Ecto neural progenitor cell (in vitro differentiated cells): ENCODE results near the gene CHRND.
"Not testable (repeated sequence)": the region's sequence is repeated elsewhere in the genome, so short reads cannot be mapped to it uniquely, and the experiment has no call there.

Experiments used
- DNase-seq: peaks from one replicate; pipeline ENCODE4 v3.0.0-alpha.2; 2018; ENCODE audit warnings: low spot score

The CHRND gene

DNA sequence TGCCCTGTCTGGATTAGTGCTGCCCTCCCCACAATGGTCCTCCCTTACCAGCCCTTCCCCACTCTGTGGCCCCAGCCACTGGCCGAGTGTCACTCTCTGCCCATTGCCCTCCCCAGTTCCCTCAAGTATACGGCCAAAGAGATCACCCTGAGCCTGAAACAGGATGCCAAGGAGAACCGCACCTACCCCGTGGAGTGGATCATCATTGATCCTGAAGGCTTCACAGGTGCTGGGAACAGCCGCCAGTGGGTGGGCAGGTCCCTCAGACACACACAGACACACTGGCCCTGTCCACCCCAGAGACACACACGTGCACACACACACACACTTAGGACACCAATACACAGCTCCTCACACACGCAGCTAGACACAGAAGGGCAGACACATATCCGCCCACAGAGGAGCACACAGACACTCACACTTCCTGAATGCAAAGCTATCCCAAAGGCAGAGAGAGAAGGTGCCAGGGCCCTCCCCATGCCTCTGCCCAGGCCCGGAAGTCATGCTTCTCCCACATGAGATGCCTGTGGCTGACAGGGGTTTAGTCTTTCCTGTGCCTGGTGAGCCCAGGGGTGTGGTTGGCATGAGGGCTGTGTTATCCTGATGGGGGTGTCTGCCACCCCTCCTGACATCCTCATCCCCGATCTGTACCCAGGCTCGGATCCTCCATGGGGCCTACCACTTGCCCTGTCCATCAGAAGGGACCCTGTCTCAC, 2.9 kb downstream of the CHRND start:
- DNase-seq, result no peak

DNA sequence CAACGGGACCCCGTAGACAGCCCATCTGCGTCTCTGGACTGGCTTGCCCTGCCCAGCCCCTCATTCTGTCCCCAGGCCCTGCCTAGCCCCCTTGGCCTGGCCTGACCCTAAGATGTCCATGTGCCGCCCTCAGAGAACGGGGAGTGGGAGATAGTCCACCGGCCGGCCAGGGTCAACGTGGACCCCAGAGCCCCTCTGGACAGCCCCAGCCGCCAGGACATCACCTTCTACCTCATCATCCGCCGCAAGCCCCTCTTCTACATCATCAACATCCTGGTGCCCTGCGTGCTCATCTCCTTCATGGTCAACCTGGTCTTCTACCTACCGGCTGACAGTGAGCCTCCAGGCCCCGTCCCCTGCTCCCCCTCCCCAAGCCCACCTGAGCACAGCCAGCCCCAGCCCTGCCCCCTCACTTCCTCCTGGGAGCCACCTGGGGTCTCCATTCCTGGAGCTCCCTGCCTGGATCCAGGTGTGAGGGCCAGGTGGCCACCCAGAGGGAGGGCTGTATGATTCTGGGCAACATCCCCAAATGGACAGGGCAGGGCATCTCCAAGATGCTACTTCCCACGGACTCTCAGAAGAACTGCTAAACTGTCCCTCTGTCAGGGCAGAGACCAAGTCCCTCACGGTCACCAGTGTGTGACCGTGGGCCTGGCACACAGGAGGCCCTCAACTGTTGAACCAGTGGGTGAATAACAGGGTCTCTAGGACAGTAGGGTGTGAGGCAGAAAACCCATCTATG, 4.0 kb downstream of the CHRND start:
- no peak for DNase-seq

DNA sequence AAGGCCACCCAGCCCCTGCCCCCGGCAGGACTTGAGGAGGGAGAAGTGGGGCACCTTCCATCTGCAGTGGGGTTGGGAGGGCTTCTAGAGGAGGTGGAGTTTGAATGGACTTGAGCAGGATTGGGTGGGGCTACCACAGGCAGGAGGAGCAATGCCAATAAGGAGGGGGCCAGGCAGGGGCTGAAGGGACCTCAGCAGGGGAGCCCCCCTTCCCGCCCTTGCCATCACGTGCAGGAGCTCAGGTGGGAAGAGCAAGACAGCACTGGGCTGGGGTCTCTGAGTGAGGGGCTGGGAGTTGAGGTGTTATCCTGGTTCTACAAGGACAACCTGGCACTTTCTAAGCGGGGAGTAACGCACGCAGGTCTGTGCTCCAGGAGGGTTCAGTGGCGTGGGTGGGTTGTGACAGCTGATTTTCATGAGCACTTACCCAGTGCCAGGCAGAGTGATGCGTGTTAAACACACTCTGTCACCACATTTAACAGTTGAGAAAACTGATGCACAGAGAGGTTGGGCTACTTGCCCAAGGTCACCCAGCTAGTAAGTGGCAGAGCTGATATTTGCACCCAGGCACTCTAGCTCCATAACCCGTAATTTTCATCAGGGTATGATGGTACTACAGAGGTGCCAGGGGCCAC, 4.8 kb downstream of the CHRND start:
- DNase-seq, result no peak

DNA sequence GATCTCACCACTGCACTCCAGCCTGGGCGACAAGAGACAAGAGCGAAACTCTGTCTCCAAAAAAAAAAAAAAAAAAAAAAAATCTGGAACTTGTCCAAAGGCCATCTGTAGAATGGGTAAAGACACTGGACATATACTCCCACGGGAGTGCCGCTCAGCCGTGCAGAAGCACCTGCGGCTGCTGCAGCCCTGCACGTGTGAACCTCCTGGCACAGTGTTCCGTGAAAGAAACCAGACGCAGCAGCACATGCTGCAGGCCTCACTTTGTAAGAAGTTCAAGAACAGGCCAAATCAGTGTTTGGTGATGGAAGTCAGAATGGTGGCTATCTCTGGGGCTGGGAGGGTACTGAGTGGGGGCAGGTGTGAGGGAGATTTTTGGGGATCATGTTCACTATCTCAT, 6.5 kb downstream of the CHRND start:
- no peak for DNase-seq

DNA sequence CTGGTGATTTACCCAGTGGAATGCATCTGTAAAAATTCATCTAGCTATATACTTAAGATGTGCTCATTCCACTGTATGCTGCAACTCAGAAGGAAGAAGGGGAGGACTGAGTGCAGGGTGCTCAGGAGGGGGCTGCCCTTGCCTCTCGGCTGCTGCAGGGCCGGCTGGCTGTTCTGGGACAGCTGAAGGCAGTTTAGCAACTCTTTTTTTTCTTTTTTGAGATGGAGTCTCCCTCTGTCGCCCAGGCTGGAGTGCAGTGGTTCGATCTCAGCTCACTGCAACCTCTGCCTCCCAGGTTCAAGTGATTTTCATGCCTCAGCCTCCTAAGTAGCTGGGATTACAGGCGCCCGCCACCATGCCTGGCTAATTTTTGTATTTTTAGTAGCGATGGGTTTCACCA, 6.9 kb downstream of the CHRND start:
- not testable (repeated sequence) for DNase-seq

DNA sequence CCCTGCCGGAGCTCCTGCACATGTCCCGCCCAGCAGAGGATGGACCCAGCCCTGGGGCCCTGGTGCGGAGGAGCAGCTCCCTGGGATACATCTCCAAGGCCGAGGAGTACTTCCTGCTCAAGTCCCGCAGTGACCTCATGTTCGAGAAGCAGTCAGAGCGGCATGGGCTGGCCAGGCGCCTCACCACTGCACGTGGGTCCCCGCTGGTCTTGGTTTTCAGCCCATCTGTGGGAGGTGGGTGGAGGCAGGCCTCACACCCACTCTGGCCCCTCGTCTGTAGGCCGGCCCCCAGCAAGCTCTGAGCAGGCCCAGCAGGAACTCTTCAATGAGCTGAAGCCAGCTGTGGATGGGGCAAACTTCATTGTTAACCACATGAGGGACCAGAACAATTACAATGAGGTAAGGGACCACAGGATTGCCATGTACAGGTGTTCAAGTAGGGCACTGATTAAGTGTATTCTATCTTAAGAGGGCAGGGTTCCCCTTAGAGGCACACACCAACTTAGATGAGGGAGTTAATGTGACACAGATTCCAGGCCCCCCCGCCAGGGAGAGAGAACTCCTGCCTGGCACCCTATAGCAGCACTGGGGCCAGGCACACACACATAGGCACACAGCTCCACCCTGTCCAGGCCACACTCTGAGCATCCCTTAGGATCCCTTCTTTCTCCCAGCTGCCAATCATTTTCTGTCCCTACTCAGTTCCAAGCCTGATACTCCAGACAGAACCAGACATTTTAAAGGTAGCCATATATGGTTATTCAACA, 8.2 kb downstream of the CHRND start:
- DNase-seq, result peak; percentile 48

DNA sequence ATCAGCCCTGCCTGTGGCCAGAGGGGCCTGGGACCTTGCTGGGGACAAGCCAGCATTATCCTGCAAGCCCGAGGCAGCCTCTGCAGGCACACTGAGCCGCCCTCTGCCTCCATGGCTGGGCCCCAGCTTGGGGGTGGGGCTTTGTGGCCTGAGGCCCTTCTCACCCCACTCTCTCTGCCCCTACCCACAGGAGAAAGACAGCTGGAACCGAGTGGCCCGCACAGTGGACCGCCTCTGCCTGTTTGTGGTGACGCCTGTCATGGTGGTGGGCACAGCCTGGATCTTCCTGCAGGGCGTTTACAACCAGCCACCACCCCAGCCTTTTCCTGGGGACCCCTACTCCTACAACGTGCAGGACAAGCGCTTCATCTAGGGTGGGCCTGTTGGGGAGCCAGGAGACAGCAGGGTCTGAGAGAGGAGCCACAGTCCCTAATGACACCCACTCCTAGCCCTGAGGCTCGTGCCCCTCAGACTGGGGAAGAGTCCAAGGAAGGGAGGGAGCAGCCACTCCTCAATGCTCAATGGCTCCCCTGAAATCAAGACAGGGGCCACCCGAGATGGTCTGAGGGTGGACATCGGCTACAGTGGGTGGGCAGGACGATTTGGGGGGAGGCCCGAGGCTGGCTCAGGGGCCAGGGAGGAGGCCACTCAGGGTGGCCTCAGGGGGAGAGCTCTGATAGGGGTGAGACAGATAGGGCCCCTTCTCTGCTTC, 9.1 kb downstream of the CHRND start:
- DNase-seq, result peak; percentile 42

DNA sequence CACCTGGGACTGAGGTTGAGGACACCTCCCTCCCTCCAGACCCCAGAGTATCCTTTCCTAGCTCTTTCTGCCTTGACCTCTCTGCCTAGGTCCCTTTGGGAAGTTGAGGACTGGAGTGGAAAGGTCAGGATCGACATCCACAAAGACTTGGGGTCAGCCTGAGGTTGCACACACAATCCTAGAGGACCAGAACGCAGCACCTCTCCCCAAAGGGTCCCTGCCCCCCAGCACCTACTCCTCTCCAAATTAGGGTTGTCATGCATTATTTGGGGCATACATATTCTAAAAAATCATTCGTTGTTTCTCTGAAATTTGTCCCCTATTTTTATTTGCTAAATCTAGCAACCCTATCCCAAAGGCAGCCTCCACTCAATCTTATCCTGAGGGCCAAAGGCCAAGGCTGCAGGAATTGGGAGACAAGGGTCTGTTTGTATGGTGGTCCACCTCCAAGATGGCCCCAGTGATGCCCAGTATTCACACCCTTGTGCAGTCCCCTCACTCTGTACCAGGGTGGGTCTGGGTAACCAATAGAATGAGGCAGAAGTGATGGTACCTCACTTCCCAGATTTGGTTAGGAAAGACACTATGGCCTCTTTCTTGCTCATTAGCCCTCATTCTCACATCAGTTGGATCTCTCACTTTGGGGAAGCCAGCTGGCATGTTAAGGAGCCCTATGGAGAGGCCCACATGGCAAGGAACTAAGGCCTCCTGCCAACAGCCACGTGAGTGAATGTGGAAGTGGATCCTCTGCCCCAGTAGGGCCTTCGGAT, 10.0 kb downstream of the CHRND start:
- no peak for DNase-seq

DNA sequence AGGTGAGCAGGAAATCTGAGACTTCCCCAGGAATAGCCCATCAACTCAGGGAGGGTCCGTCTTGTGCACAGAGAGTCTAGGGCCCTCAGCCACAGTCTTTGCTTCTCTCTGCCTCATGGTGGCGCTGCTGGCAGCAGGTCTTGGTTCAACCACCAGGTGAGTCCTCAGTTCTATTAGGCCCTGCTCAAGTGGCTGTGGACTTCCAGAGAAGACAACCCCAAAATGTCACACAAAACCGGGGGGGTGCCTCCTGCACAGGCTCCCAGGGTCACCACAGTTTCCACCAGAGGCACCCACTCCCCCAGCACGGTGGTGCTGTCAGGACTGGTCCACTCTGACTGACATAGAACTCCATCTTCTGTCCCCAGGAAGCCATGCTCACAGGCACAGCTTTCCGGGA, 11.1 kb downstream of the CHRND start:
- peak; percentile 54 for DNase-seq

DNA sequence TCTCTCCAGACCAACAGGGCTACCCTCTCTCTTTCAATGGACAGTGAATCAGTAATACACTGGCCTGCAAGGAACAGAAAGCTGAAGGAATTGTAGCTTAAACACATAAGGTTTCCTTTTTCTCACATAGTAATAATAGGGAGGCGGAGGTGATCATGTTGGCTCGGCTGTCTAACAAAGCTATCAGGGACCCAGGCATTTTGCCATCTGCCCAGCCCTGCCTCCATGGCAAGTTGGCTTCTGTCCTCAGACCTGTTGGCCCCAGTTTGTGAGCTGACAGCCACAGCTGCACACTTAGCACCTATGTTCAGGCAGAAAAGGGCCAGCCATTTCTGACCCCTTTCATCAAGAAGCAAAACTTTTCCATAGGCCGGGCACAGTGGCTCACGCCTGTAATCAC, 11.5 kb downstream of the CHRND start:
- DNase-seq, result no peak

DNA sequence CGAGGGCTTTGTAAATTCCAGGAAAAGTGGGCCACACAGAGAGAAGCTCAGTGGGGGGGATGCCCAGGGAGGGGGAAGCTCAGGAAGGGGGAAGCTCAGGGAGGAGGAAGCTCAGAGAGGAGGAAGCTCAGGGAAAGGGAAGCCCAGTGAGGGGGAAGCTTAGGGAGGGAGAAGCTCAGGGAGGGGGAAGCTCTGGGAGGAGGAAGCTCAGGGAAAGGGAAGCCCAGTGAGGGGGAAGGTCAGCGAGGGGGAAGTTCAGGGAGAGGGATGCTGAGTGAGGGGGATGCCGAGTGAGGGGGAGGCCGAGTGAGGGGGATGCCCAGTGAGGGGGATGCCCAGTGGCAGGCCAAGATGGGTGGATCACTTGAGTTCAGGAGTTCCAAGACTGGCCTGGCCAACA, 12.7 kb downstream of the CHRND start:
- no peak for DNase-seq

DNA sequence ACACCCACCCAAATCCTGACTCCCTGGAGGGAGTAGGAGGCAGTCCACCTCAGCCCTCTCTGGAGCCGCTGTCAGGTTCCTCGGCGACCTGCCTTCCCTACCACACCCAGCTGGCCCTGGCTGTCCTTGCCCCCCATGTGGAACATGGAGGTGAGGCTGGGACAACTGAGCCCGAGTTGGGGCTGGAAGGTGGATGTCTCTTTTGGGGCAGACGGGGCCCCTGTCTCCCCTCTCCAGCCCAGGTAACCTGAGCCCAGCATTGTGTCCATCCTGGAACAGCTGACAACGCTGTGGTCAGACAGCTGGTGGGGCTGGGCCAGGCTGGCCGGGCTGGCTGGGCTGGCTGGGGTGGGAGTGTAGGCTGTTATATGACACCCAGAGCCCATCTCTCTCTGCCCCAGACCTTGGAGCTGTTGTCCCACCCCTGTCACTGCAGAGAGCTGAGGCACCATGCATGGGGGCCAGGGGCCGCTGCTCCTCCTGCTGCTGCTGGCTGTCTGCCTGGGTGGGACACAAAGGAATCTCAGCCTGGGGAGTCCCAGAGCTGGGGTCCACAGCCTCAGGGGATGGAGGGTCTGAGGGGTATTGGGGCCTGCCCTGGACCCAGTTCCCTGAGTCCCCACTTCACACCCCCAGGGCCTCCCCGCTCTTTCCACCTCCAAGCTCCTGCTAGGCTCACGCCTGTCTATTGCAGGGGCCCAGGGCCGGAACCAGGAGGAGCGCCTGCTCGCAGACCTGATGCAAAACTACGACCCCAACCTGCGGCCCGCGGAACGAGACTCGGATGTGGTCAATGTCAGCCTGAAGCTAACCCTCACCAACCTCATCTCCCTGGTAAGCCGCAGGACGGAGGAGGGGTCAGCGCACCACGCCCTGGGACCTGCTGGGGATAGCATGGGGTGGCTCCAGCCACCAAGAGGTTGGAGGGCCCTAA, 13.6 kb downstream of the CHRND start, which contains the start of gene CHRNG:
Gene CHRNG (plus strand): TSS at position 395 of the 934 bp plus-strand sequence. CDS start 56 bp downstream, at position 451.
- DNase-seq, result no peak

DNA sequence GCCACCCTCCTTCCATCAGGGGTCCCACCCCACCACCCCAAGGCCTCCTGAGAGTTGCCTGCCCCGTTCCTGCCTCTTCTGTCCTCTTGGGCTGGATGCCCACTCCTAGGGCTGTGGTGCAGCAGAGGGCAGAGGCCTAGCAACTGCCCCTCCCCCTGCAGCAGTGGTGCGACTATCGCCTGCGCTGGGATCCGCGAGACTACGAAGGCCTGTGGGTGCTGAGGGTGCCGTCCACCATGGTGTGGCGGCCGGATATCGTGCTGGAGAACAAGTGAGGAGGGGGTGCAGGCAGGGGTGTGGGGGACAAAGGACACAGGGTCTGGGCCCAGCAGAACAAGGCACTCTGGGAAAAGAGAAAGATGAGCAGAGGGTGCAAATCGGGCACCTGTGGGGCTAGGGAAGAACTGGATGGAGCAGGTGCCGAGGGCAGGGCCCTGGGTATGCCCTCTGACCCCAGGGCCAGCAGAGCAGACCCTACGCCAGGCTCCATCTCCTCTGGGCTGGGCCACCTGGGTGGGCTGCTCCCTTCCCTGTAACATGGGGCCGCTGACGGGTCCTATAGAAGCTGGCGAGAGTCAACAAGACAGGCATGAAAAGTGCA, 14.6 kb downstream of the CHRND start:
- no peak for DNase-seq

DNA sequence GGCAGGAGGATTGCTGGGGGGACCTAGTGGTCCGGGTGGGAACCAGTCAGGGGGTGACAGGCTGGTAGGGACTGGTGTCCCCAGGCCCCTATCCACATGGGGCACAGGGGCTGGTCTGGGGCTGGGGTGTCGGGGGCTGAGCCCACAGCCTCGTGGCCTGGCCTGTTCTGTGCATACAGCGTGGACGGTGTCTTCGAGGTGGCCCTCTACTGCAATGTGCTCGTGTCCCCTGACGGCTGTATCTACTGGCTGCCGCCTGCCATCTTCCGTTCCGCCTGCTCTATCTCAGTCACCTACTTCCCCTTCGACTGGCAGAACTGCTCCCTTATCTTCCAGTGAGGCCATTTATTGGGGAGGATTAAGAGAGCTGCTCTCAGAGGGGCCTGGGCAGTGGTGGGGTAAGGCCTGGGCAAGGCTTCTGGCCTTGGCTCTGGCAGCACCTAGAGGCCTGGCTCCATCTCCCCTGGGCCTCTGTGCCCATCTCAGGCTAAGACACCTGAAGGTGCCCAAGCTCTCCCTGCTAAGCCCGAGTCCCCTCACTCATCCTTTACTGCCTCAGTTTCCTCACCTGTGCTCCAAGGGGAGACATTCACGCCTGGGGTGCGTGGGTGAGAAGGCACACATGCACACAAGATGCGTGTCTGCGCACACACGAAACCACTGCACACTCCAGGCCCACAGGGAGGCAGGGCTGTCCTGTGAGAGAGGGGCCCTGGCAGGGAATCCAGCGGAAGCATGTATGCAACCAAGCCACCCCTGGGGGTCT, 15.4 kb downstream of the CHRND start:
- DNase-seq, result no peak

DNA sequence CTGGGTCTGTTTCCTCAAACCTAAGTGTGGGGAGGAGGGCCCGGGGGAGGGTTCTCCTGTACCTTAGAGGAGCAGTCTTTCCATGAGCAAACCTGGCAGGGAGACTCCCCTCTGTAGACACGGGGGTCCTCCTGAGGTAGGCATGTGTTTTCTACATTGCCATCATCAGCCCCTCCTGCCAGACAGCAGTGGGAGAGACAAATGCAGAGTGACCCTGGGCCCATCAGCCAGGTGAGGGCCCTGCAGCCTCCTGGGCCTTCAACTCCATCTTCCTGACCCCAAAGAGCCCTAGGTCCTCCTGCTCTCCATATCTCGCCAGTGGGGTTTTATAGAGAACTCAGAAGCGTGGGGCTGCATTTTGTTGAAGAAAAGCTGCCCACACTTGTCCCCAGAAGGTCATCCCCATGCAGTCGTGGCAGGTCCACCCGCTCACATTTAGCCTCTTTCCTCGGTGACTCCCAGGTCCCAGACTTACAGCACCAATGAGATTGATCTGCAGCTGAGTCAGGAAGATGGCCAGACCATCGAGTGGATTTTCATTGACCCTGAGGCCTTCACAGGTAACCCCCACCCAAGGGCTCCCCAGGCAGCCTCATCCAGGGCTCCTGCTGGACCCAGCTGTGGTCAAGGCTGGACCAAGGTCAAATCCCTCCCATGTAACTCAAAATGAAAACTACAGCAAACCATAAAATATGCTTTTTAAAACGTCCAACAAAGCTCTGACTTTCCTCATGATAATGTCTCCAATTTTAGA, 16.2 kb downstream of the CHRND start:
- no peak for DNase-seq

DNA sequence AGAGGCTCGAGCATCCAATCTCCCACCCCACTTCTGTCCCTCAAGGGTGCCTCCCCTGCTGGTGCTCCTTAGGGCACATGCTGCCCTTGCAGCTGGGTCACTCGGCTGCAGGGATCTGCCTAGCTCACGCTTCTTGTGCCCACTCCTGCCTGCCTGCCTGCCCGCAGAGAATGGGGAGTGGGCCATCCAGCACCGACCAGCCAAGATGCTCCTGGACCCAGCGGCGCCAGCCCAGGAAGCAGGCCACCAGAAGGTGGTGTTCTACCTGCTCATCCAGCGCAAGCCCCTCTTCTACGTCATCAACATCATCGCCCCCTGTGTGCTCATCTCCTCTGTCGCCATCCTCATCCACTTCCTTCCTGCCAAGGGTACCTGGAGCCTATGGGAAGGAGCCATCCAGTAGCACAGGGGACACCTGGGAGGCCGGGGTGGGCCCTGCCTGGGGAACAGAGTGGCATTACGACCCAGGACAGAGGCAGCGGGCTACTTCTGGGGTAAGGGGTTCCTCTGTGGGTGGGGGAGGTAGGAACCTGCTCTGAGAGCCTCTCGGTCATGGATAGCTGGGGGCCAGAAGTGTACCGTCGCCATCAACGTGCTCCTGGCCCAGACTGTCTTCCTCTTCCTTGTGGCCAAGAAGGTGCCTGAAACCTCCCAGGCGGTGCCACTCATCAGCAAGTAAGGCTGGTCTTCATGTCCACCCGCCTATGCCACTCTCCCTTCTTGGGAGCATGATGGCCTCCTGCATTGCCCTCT, 16.9 kb downstream of the CHRND start:
- no peak for DNase-seq

DNA sequence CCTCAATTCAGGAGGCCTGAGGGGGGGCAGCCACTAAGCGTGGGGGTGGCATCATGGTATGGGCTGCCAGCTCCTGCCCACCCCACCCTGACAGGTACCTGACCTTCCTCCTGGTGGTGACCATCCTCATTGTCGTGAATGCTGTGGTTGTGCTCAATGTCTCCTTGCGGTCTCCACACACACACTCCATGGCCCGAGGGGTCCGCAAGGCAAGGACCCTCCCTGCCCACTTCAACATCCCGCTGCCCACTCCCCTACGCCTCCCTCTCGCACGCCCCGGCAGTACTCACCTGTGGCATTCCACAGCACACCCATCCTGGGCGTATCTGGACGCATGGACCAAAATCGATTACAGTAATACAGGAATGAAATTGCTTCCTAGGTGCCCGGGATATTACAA, 17.5 kb downstream of the CHRND start:
- no peak for DNase-seq
